Astrocyte (in vitro differentiated cells and primary cell): ENCODE measurements around the gene TFEB. TPM values are rescaled to one million over a fixed set of nuclear protein-coding genes. Genes with fewer than 3 reads are reported as not detected.
A peak's percentile ranks its signal among the peaks of the same experiment; 100 is the strongest.

Source experiments
- DNase-seq: peaks from one replicate; pipeline ENCODE4 v3.0.0-alpha.2; 2010; ENCODE audit warnings: low read depth
- FAIRE-seq: peaks from 2 replicates; lab custom pipeline; 2011; peaks lifted over from hg19 to GRCh38; lab: Jason Lieb, UNC
- H2AFZ ChIP-seq: 2 replicates; pipeline ENCODE4 v1.6.0; 2012; ENCODE audit warnings: low read depth, low read length, inconsistent platforms
- H3K27ac ChIP-seq: 2 replicates; pipeline ENCODE4 v1.5.1; 2011; ENCODE audit warnings: low read depth, low read length, inconsistent platforms
- H3K27me3 ChIP-seq: 2 replicates; pipeline ENCODE4 v1.6.0; 2011; ENCODE audit warnings: low read length, inconsistent platforms; ENCODE audit not compliant: insufficient read depth
- H3K36me3 ChIP-seq: 2 replicates; pipeline ENCODE4 v1.5.1; 2011; ENCODE audit warnings: low read length, inconsistent platforms; ENCODE audit not compliant: insufficient read depth
- H3K4me1 ChIP-seq: 2 replicates; pipeline ENCODE4 v1.5.1; 2011; ENCODE audit warnings: low read length, inconsistent platforms; ENCODE audit not compliant: insufficient read depth
- H3K4me2 ChIP-seq: 2 replicates; pipeline ENCODE4 v1.6.0; 2012; ENCODE audit warnings: low read length, inconsistent platforms
- H3K4me3 ChIP-seq: 2 replicates; pipeline ENCODE4 v1.5.1; 2011; ENCODE audit warnings: low read depth, mild to moderate bottlenecking, low read length, inconsistent platforms; ENCODE audit not compliant: insufficient read depth
- H3K79me2 ChIP-seq: 2 replicates; pipeline ENCODE4 v1.6.0; 2012; ENCODE audit warnings: mild to moderate bottlenecking, low read length, inconsistent platforms; ENCODE audit not compliant: insufficient read depth
- H3K9ac ChIP-seq: 2 replicates; pipeline ENCODE4 v1.6.0; 2012; ENCODE audit warnings: mild to moderate bottlenecking, low read length, inconsistent platforms
- H3K9me3 ChIP-seq: 2 replicates; pipeline ENCODE4 v1.5.1; 2012; ENCODE audit warnings: low read depth, mild to moderate bottlenecking, low read length, inconsistent platforms; ENCODE audit not compliant: insufficient read depth
- H4K20me1 ChIP-seq: 2 replicates; pipeline ENCODE4 v1.6.0; 2012; ENCODE audit warnings: low read length, inconsistent platforms; ENCODE audit not compliant: insufficient read depth
- H3K27ac Mint-ChIP-seq: one replicate; pipeline ENCODE4 v1.8.0; 2021; ENCODE audit warnings: mild to moderate bottlenecking, mixed read lengths; ENCODE audit not compliant: unreplicated experiment
- H3K27me3 Mint-ChIP-seq: one replicate; pipeline ENCODE4 v1.8.0; 2021; ENCODE audit warnings: low read depth, mixed read lengths; ENCODE audit not compliant: unreplicated experiment
- H3K36me3 Mint-ChIP-seq: one replicate; pipeline ENCODE4 v1.8.0; 2021; ENCODE audit warnings: low read depth, mixed read lengths; ENCODE audit not compliant: unreplicated experiment
- H3K4me1 Mint-ChIP-seq: one replicate; pipeline ENCODE4 v1.8.0; 2021; ENCODE audit warnings: low read depth, mixed read lengths; ENCODE audit not compliant: unreplicated experiment
- H3K4me3 Mint-ChIP-seq: one replicate; pipeline ENCODE4 v1.8.0; 2021; ENCODE audit warnings: mild to moderate bottlenecking, moderate library complexity, mixed read lengths; ENCODE audit not compliant: unreplicated experiment
- H3K9me3 Mint-ChIP-seq: one replicate; pipeline ENCODE4 v1.8.0; 2021; ENCODE audit warnings: mild to moderate bottlenecking, mixed read lengths; ENCODE audit not compliant: unreplicated experiment
- CTCF ChIP-seq: IDR thresholded peaks from 2 replicates; pipeline ENCODE4 v1.5.1; 2011; ENCODE audit warnings: low read depth, mild to moderate bottlenecking, inconsistent platforms, low read length, moderate library complexity; ENCODE audit not compliant: insufficient read depth
- EZH2 ChIP-seq: IDR thresholded peaks from 2 replicates; pipeline ENCODE4 v1.6.1; 2012; ENCODE audit warnings: mild to moderate bottlenecking, low read length, inconsistent platforms; ENCODE audit not compliant: insufficient read depth
- total RNA-seq: library from RNA; stranded (reverse); gene quantifications from 2 replicates; pipeline ENCODE4 v1.2.1, GENCODE V29; 2021

Gene TFEB
- total RNA-seq, 1 donor from 2014 or later = 4.7 TPM

- Mint-ChIP-seq H3K36me3 (peaks cover 24% of the 10 kb centered on the region), H3K4me1 (peaks cover 63% of the 10 kb centered on the region), H3K9me3 (no peaks in the 10 kb centered on the region), H3K27ac (peak overlapping the region; percentile 58), H3K4me3 (peak overlapping the region; percentile 73), H3K27me3 (no peaks in the 10 kb centered on the region)
- Histone ChIP-seq H2AFZ (no peak overlapping the region), H3K9ac (no peak overlapping the region), H3K4me3 (no peak overlapping the region), H3K36me3 (peaks cover 3% of the 10 kb centered on the region), H3K27me3 (no peaks in the 10 kb centered on the region), H3K4me1 (peaks cover 24% of the 10 kb centered on the region), H4K20me1 (peaks cover 75% of the 10 kb centered on the region), H3K79me2 (peaks cover 35% of the 10 kb centered on the region), H3K27ac (no peak overlapping the region), H3K9me3 (no peaks in the 10 kb centered on the region), H3K4me2 (no peak overlapping the region)
- TF ChIP-seq EZH2 (no peak), CTCF (no peak)
- FAIRE-seq (no peak), DNase-seq (no peak)
Measured at GRCh38 chr6:41641352-41641925, 94.0 kb downstream of the TFEB start.

GRCh38 chr6:41640426-41640825 is 95.0 kb downstream of the TFEB start:
- Mint-ChIP-seq H3K36me3 (peaks cover 20% of the 10 kb centered on the region), H3K9me3 (no peaks in the 10 kb centered on the region), H3K4me3 (peak overlapping the region; percentile 96), H3K4me1 (peaks cover 59% of the 10 kb centered on the region), H3K27me3 (no peaks in the 10 kb centered on the region), H3K27ac (peak overlapping the region; percentile 96)
- Histone ChIP-seq H4K20me1 (peaks cover 65% of the 10 kb centered on the region), H3K79me2 (peaks cover 35% of the 10 kb centered on the region), H3K4me1 (peaks cover 27% of the 10 kb centered on the region), H3K9ac (no peak overlapping the region), H3K27me3 (no peaks in the 10 kb centered on the region), H2AFZ (no peak overlapping the region), H3K4me2 (peak overlapping the region; percentile 98), H3K9me3 (no peaks in the 10 kb centered on the region), H3K4me3 (no peak overlapping the region), H3K27ac (no peak overlapping the region), H3K36me3 (no peaks in the 10 kb centered on the region)
- no peak for TF ChIP-seq EZH2
- no peak for TF ChIP-seq CTCF
- no peak for FAIRE-seq
- DNase-seq = peak; percentile 59

GRCh38 chr6:41639809-41640371 is 95.5 kb downstream of the TFEB start:
- no peaks in the 10 kb centered on the region for H3K9me3 Mint-ChIP-seq
- no peaks in the 10 kb centered on the region for H3K27me3 ChIP-seq
- peaks cover 59% of the 10 kb centered on the region for H4K20me1 ChIP-seq
- peak overlapping the region; percentile 71 for H3K9ac ChIP-seq
- H3K79me2 ChIP-seq = peaks cover 35% of the 10 kb centered on the region
- TF ChIP-seq CTCF (no peak), EZH2 (no peak)
- FAIRE-seq = no peak
- H3K36me3 ChIP-seq = no peaks in the 10 kb centered on the region
- H3K36me3 Mint-ChIP-seq = peaks cover 18% of the 10 kb centered on the region
- no peak overlapping the region for H3K27ac ChIP-seq
- peak overlapping the region; percentile 98 for H3K4me2 ChIP-seq
- no peaks in the 10 kb centered on the region for H3K9me3 ChIP-seq
- peak overlapping the region; percentile 65 for H2AFZ ChIP-seq
- H3K4me3 Mint-ChIP-seq = peak overlapping the region; percentile 96
- no peaks in the 10 kb centered on the region for H3K27me3 Mint-ChIP-seq
- no peak for DNase-seq
- H3K4me3 ChIP-seq = peak overlapping the region; percentile 71
- peaks cover 32% of the 10 kb centered on the region for H3K4me1 ChIP-seq
- peaks cover 60% of the 10 kb centered on the region for H3K4me1 Mint-ChIP-seq
- peak overlapping the region; percentile 96 for H3K27ac Mint-ChIP-seq
